ENCODE results near the gene MTCH1.

MTCH1 gene

DNA sequence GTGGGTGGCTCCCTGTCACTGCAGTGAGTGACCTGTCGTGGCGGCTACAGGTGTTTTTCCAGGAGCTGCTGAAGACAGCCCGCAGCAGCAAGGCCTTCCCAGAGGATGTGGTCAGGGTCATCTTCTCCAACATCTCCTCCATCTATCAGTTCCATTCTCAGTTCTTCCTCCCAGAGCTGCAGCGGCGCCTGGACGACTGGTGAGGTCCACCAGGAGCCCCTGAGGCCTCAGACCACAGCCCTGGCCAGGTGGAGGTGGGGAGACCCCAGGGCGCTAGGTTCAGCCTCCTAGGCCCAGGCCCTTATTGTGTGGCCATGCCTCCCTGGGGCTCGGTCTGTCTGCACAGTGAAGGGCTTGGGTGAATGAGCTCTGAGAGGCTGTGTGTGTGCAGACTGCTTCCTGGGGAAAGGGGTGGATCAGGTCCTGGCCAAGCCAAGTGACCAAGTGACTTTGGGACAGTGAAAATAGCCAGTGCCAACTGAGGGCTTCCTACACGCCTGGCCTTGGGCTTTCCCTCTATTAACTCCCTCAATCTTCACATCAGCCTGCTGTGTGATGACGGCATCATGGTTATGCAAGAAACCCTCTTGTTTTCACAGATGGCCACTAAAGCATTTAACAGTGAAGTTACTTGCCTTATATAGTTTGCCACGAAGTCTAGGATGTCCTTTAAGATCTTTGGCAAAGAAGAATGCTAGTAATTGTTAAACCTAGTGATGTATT is 25.8 kb upstream of the MTCH1 start:
- H3K4me1 ChIP-seq: peaks cover 33 to 58% (median 51%) of the 10 kb centered on the region in 10 experiments
- no peak overlapping the region; a peak in 1 of 22 replicates for H3K27ac ChIP-seq
- peaks cover 0 to 76% (median 0%) of the 10 kb centered on the region in 11 experiments; a peak in 7 of 22 replicates for H3K36me3 ChIP-seq
- H3K4me3 ChIP-seq: no peak overlapping the region
- H3K27me3 ChIP-seq: no peaks in the 10 kb centered on the region
- H3K4me2 ChIP-seq: peak overlapping the region in 10 of 11 experiments; percentile 27 to 98 (median 46); a peak in 17 of 22 replicates
- H3K9me3 ChIP-seq (replicated peaks in 1 of 11): no peaks in the 10 kb centered on the region
- peaks cover 0 to 45% (median 0%) of the 10 kb centered on the region in 11 experiments; a peak in 4 of 22 replicates for H4K20me1 ChIP-seq
- H3K9ac ChIP-seq: peak overlapping the region in 2 of 11 experiments; percentile 10 to 11; a peak in 2 of 22 replicates
- no peak for TF ChIP-seq Cebpa-rat (IDR thresholded peaks at IDR 0.05)

- peaks cover 0 to 65% (median 0%) of the 10 kb centered on the region in 11 experiments; a peak in 7 of 22 replicates for H3K36me3 ChIP-seq
- H3K4me3 ChIP-seq: no peak overlapping the region
- peaks cover 0 to 45% (median 0%) of the 10 kb centered on the region in 11 experiments; a peak in 4 of 22 replicates for H4K20me1 ChIP-seq
- no peak for TF ChIP-seq Cebpa-rat (IDR thresholded peaks at IDR 0.05)
- peak overlapping the region in 6 of 11 experiments; percentile 5 to 98 (median 93); a peak in 9 of 22 replicates for H3K4me2 ChIP-seq
- no peaks in the 10 kb centered on the region for H3K9me3 ChIP-seq (replicated peaks in 1 of 11)
- no peaks in the 10 kb centered on the region for H3K27me3 ChIP-seq
- H3K27ac ChIP-seq: no peak overlapping the region
- H3K4me1 ChIP-seq: peaks cover 47 to 70% (median 64%) of the 10 kb centered on the region in 10 experiments
- H3K9ac ChIP-seq: no peak overlapping the region; a peak in 1 of 22 replicates
Observed at GRCh38 chr6:37010402-37010892, 24.5 kb upstream of the MTCH1 start.

DNA sequence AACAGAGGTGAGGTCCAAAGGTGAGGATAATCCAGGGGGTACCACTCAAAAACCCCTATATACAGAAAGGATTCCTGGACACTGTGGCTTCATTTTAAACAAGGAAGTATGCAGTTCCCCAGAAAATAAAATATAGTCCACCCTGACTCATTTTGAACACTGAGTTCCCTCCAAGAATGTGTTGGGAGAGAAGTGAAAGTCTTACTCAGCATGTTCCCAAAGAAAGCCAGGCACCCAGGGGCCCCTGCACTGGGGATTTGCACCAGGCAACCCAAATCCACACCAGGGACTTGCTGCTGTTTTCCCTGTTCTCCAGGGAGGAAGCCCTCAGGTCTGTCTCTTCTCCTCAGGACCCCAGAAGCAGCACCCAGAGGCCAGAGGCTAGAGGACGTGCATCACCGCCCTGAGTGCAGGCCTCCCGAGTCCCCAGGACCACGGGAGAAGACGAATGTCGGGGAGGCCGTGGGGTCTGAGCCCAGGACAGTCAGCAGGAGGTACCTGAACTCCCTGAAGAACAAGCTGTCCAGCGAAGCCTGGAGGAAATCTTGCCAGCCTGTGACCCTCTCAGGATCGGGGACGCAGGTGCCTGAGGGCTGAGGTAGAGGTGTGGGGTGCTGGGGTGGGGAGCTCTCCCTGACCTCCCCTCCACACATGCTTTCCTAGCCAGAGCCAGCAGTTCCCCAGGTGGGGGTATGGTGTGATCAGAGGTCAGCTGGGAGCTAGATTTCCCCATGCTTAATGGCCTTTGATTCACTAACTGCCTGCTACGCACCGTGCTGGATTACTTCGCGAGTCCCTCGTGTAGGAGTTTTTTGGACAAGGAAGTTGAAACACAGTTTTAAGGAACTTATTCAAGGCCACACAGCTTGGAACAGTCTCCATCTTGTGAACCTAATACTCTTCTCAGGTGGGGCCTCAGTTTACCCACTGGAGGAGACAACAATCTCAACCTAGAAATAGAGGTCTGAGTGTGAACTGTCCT is 22.8 kb upstream of the MTCH1 start:
- no peak for TF ChIP-seq Cebpa-rat (IDR thresholded peaks at IDR 0.05)
- Histone ChIP-seq H3K4me2 (peak overlapping the region; percentile 86 to 99 (median 96)), H3K27ac (peak overlapping the region in 5 of 11 experiments; percentile 35 to 80 (median 73); a peak in 9 of 22 replicates), H3K36me3 (peaks cover 0 to 48% (median 0%) of the 10 kb centered on the region in 11 experiments; a peak in 7 of 22 replicates), H4K20me1 (peaks cover 0 to 45% (median 0%) of the 10 kb centered on the region in 11 experiments; a peak in 4 of 22 replicates), H3K4me3 (peak overlapping the region in 5 of 10 experiments; percentile 13 to 68 (median 60); a peak in 7 of 20 replicates), H3K9me3 (replicated peaks in 1 of 11) (no peaks in the 10 kb centered on the region), H3K4me1 (peaks cover 63 to 87% (median 81%) of the 10 kb centered on the region in 10 experiments), H3K9ac (peak overlapping the region in 6 of 11 experiments; percentile 1 to 72 (median 54); a peak in 7 of 22 replicates), H3K27me3 (no peaks in the 10 kb centered on the region)

DNA sequence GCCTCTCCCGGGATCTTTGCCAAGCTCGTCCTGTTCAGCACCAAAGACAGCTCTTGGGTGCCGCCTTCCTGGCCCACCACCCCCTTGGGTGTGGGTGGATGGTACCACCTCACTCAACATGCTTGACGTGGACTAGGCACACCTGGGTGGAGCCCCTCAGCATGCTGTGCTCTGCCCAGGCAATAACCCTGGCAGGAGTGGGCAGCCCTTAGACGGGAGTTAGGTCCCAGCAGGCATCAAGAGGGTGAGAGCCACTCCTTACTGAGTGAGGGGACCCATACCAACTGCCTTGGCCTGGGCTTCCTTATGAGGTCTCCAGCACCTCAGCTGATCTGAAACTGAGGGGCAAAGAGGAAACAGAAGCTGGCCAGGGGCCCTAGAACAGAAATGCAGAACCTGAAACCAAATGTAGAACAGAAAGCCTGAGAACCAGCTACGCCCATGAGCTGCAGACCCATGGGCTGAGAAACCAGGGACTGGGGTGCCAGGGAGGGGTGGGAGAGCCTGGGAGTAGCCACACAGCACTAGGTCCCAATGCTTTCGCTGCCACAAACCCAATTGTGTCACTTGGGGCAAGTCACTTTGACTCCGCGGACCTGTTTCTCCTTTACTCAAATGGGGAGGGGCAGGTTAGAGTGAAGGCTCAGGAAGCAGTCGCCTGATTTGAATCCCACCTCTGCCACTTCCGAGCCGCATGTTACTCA is 21.5 kb upstream of the MTCH1 start:
- peak overlapping the region; percentile 86 to 99 (median 96) for H3K4me2 ChIP-seq
- H3K9me3 ChIP-seq (replicated peaks in 1 of 11): no peaks in the 10 kb centered on the region

GRCh38 chr6:37006793-37007339 is 20.9 kb upstream of the MTCH1 start:
- Histone ChIP-seq H3K9me3 (replicated peaks in 1 of 11) (no peaks in the 10 kb centered on the region), H3K27me3 (no peaks in the 10 kb centered on the region), H4K20me1 (peaks cover 0 to 30% (median 0%) of the 10 kb centered on the region in 11 experiments; a peak in 4 of 22 replicates), H3K36me3 (peaks cover 0 to 29% (median 0%) of the 10 kb centered on the region in 11 experiments; a peak in 5 of 22 replicates), H3K27ac (peak overlapping the region; percentile 36 to 88 (median 75); a peak in 17 of 22 replicates), H3K9ac (peak overlapping the region in 10 of 11 experiments; percentile 62 to 79 (median 71); a peak in 12 of 22 replicates), H3K4me2 (peak overlapping the region; percentile 86 to 99 (median 96)), H3K4me3 (peak overlapping the region in 7 of 10 experiments; percentile 50 to 70 (median 60); a peak in 14 of 20 replicates), H3K4me1 (peaks cover 81 to 99% (median 91%) of the 10 kb centered on the region in 10 experiments)
- TF ChIP-seq Cebpa-rat (IDR thresholded peaks at IDR 0.05): no peak

More for the DNA sequence above, 21.5 kb upstream of the MTCH1 start:
- Histone ChIP-seq H3K27me3 (no peaks in the 10 kb centered on the region), H3K9ac (peak overlapping the region in 8 of 11 experiments; percentile 4 to 78 (median 54); a peak in 11 of 22 replicates), H3K4me1 (peaks cover 76 to 99% (median 91%) of the 10 kb centered on the region in 10 experiments), H3K4me3 (peak overlapping the region in 6 of 10 experiments; percentile 52 to 70 (median 62); a peak in 10 of 20 replicates), H3K27ac (peak overlapping the region in 9 of 11 experiments; percentile 33 to 80 (median 62); a peak in 15 of 22 replicates), H3K36me3 (peaks cover 0 to 35% (median 0%) of the 10 kb centered on the region in 11 experiments; a peak in 5 of 22 replicates), H4K20me1 (peaks cover 0 to 36% (median 0%) of the 10 kb centered on the region in 11 experiments; a peak in 4 of 22 replicates)
- no peak for TF ChIP-seq Cebpa-rat (IDR thresholded peaks at IDR 0.05)

- peaks cover 0 to 21% (median 0%) of the 10 kb centered on the region in 11 experiments; a peak in 4 of 22 replicates for H4K20me1 ChIP-seq
- H3K27me3 ChIP-seq: no peaks in the 10 kb centered on the region
Observed at GRCh38 chr6:37005827-37006567, 20.0 kb upstream of the MTCH1 start.

More at GRCh38 chr6:37005827-37006567, 20.0 kb upstream of the MTCH1 start:
- Histone ChIP-seq H3K4me2 (peak overlapping the region; percentile 86 to 99 (median 96)), H3K4me3 (peak overlapping the region; percentile 32 to 70 (median 54); a peak in 19 of 20 replicates), H3K36me3 (peaks cover 0 to 20% (median 0%) of the 10 kb centered on the region in 11 experiments; a peak in 5 of 22 replicates), H3K9me3 (replicated peaks in 1 of 11) (no peaks in the 10 kb centered on the region), H3K27ac (peak overlapping the region; percentile 35 to 88 (median 76); a peak in 21 of 22 replicates), H3K9ac (peak overlapping the region; percentile 62 to 79 (median 71); a peak in 21 of 22 replicates), H3K4me1 (peaks cover 83 to 99% (median 91%) of the 10 kb centered on the region in 10 experiments)
- no peak for TF ChIP-seq Cebpa-rat (IDR thresholded peaks at IDR 0.05)

Data from BLaER1 treated with 17β-estradiol and CSF1 and Interleukin-3, amounts not matched to agents 10 nM and 100 nM (cell line).